ENCODE results near the gene PRCD.

DNA sequence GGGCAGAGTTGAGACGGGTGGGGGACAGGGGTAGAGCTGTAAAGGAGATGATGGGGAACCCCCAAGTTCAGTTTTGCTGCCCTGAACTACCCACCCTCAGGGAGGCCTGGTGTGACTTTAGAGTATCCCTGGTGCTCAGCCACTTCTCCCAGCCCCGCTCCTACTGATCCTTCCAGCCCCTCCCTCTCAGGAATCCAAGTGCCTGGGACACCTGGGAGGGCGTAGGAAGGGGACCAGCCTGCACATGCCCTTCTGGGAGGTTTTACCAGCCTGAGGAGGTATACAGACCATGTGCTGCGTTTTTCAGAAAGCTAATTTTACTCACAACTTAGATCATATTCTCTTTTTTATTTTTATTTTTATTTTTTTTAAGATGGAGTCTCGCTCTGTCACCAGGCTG is 41.7 kb downstream of the PRCD start:
- TF ChIP-seq EZH2 (IDR thresholded peaks at IDR 0.05; ENCODE audit: insufficient read depth, poor library complexity, severe bottlenecking) (no peak), EZH2phosphoT487 (IDR thresholded peaks at IDR 0.05; ENCODE audit: insufficient read depth, low read depth) (no peak)

All from GM23248 (cell line).